ENCODE results near the gene STX10. TPM values are rescaled to one million over a fixed set of nuclear protein-coding genes. Genes with fewer than 3 reads are reported as not detected.

The STX10 gene
- total RNA-seq, 1 donor from 2014 or later, result 89.0 TPM

GRCh38 chr19:13134626-13135025 is 15.5 kb downstream of the STX10 start:
- H3K4me3 ChIP-seq (ENCODE audit: low read depth, low read length), result no peak overlapping the region
- no peak for TF ChIP-seq CTCF (conservative IDR thresholded peaks at IDR 0.05; ENCODE audit: low read depth, low read length)
- DNase-seq (ENCODE audit: low read depth), result no peak

GRCh38 chr19:13133241-13133870 is 16.8 kb downstream of the STX10 start:
- no peak for DNase-seq (ENCODE audit: low read depth)
- H3K4me3 ChIP-seq (ENCODE audit: low read depth, low read length), result no peak overlapping the region
- TF ChIP-seq CTCF (conservative IDR thresholded peaks at IDR 0.05; ENCODE audit: low read depth, low read length), result no peak

- no peak for TF ChIP-seq CTCF (conservative IDR thresholded peaks at IDR 0.05; ENCODE audit: low read depth, low read length)
Observed at GRCh38 chr19:13132471-13133180, 17.5 kb downstream of the STX10 start.

GRCh38 chr19:13130886-13131490 is 19.2 kb downstream of the STX10 start:
- no peak for TF ChIP-seq CTCF (conservative IDR thresholded peaks at IDR 0.05; ENCODE audit: low read depth, low read length)
- DNase-seq (ENCODE audit: low read depth), result no peak
- no peak overlapping the region for H3K4me3 ChIP-seq (ENCODE audit: low read depth, low read length)

More at GRCh38 chr19:13132471-13133180, 17.5 kb downstream of the STX10 start:
- no peak overlapping the region for H3K4me3 ChIP-seq (ENCODE audit: low read depth, low read length)
- no peak for DNase-seq (ENCODE audit: low read depth)

GRCh38 chr19:13129384-13129783 is 20.8 kb downstream of the STX10 start:
- no peak overlapping the region for H3K4me3 ChIP-seq (ENCODE audit: low read depth, low read length)
- DNase-seq (ENCODE audit: low read depth), result no peak
- no peak for TF ChIP-seq CTCF (conservative IDR thresholded peaks at IDR 0.05; ENCODE audit: low read depth, low read length)

- TF ChIP-seq CTCF (conservative IDR thresholded peaks at IDR 0.05; ENCODE audit: low read depth, low read length), result no peak
- H3K4me3 ChIP-seq (ENCODE audit: low read depth, low read length), result no peak overlapping the region
- no peak for DNase-seq (ENCODE audit: low read depth)
Observed at GRCh38 chr19:13128583-13128982, 21.6 kb downstream of the STX10 start.
